Pancreas (tissue), 10 donors: ENCODE results near the gene KRT40. TPM values are rescaled to one million over a fixed set of nuclear protein-coding genes. Genes with fewer than 3 reads are reported as not detected.

Source experiments
- ATAC-seq, 4 donors: fragments of 200-7000 bp; cut with Tn5 transposase; one replicate each; pipeline versions ENCODE4 v1.8.0 to v1.9.1; 2020; ENCODE audit warnings: mild to moderate bottlenecking in 4 of 4, moderate library complexity in 4 of 4
- DNase-seq, 6 donors: peaks; one replicate each; pipeline ENCODE4 v3.0.0-alpha.2; 2020
- FAIRE-seq: peaks from 2 replicates; lab custom pipeline; 2012; peaks lifted over from hg19 to GRCh38; lab: Jason Lieb, UNC
- H3K27ac ChIP-seq, 4 donors: fragments of 200-600 bp; sonication (generic); 1 replicate in 3 of 4; 2 replicates in 1 of 4; pipeline versions ENCODE4 v1.5.0 to v1.8.0; 2020
- H3K27me3 ChIP-seq, 4 donors: fragments of 200-600 bp; one replicate each; pipeline ENCODE4 v1.8.0; 2021
- H3K36me3 ChIP-seq, 3 donors: fragments of 200-600 bp; sonication (generic) in 1 of 3; one replicate each; pipeline versions ENCODE4 v1.5.0 to v1.8.0; 2020 to 2021
- H3K4me1 ChIP-seq, 3 donors: fragments of 200-600 bp; one replicate each; pipeline ENCODE4 v1.8.0; 2021
- H3K4me3 ChIP-seq, 4 donors: fragments of 200-600 bp; sonication (generic) in 2 of 4; one replicate each; pipeline versions ENCODE4 v1.5.0 to v1.8.0; 2020 to 2021
- H3K9me3 ChIP-seq, 4 donors: fragments of 200-600 bp; one replicate each; pipeline ENCODE4 v1.8.0; 2021
- CTCF ChIP-seq, 4 donors: fragments of 200-600 bp; sonication (generic) in 3 of 4; IDR thresholded peaks; one replicate each; pipeline versions ENCODE4 v1.5.0 to v1.8.0; 2021; ENCODE audit warnings: antibody characterized with exemption in 4 of 4
- WGBS, 2 donors: extraction: QIAGEN DNeasy Blood & Tissue Kit; methylation state at CpG; one replicate each; pipeline ENCODE4 v1.1.7; 2013; 5-methylcytosine and 5-hydroxymethylcytosine counted together
- intact Hi-C, 3 donors: fragments of 100-400 bp; cut with DNase I; formaldehyde crosslinking; loops; one replicate each; pipeline versions ENCODE4 v1.11.1 to v1.14.2; 2022
- polyA plus RNA-seq, 2 donors: library from polyadenylated mRNA; stranded (reverse); fragments of 200-250 nt; gene quantifications; one replicate each; pipeline ENCODE4 v1.2.3, GENCODE V29; 2013
- total RNA-seq, 6 donors: library from RNA; stranded (reverse); fragmentation: NEBNext Ultra II Directional in 4 of 6; extraction: Animal tissue kit (Norgen Biotek cat#: 25700) in 4 of 6; gene quantifications; one replicate each; pipeline versions ENCODE4 v1.2.1 to v1.2.4, GENCODE V29; 2021 to 2023
- donor health status: healthy with polysubstance abuse.
- donor health status: DM: no; HTN: no; CAD: no; lungs with moderate emphysema.
- donor health status: DM: no; HTN: no; CAD: no.
- donor health status: control.
- donor health status: control.
- donor health status: Bipolar disorder and iron deficiency.
- donor health status: DM: yes; HTN: yes; CAD: no.
- donor health status: DM: no; HTN: no; CAD: no.
- donor health status: DM: no; HTN: no; CAD: no.
- donor health status: DM: yes; HTN: yes; CAD: no.

Gene KRT40
- total and polyA plus RNA-seq, 8 donors = 0.09 to 1.0 (median 0.24) TPM; not detected in 3

- H3K9me3 ChIP-seq = no peaks in the 10 kb centered on the region
- intact Hi-C loops = no loop called here
- no peak for FAIRE-seq
- no peak for ATAC-seq
- no peak overlapping the region for H3K4me3 ChIP-seq
- no peak overlapping the region for H3K27ac ChIP-seq
- no peak for DNase-seq
- H3K36me3 ChIP-seq = no peaks in the 10 kb centered on the region
- WGBS, 2 donors = 29 to 37% methylated on average over 1 of the region's 1 CpG
- no peaks in the 10 kb centered on the region for H3K4me1 ChIP-seq
- no peaks in the 10 kb centered on the region for H3K27me3 ChIP-seq
- no peak for TF ChIP-seq CTCF (IDR thresholded peaks at IDR 0.05)
Observed at GRCh38 chr17:41013606-41014005, 29.5 kb upstream of the KRT40 start.

- H3K4me1 ChIP-seq = no peaks in the 10 kb centered on the region
- no peak overlapping the region for H3K27ac ChIP-seq
- intact Hi-C loops = no loop called here
- no peak for FAIRE-seq
- 70 to 84% methylated on average over 3 of the region's 3 CpGs for WGBS, 2 donors
- no peak for ATAC-seq
- H3K27me3 ChIP-seq = no peaks in the 10 kb centered on the region
- H3K9me3 ChIP-seq = no peaks in the 10 kb centered on the region
- no peaks in the 10 kb centered on the region for H3K36me3 ChIP-seq
- DNase-seq = no peak
- no peak for TF ChIP-seq CTCF (IDR thresholded peaks at IDR 0.05)
- no peak overlapping the region for H3K4me3 ChIP-seq
Observed at GRCh38 chr17:41013181-41013580, 29.1 kb upstream of the KRT40 start.

- TF ChIP-seq CTCF (IDR thresholded peaks at IDR 0.05) = no peak
- intact Hi-C loops = no loop called here
- 64 to 73% methylated on average over 6 of the region's 6 CpGs for WGBS, 2 donors
- no peak for ATAC-seq
- Histone ChIP-seq H3K27me3 (no peaks in the 10 kb centered on the region), H3K9me3 (no peaks in the 10 kb centered on the region), H3K4me3 (no peak overlapping the region), H3K4me1 (no peaks in the 10 kb centered on the region), H3K36me3 (no peaks in the 10 kb centered on the region), H3K27ac (no peak overlapping the region)
- no peak for FAIRE-seq
- DNase-seq = no peak
Observed at GRCh38 chr17:41012326-41013120, 28.4 kb upstream of the KRT40 start.

GRCh38 chr17:41010441-41010840 is 26.3 kb upstream of the KRT40 start:
- FAIRE-seq = no peak

More at GRCh38 chr17:41010441-41010840, 26.3 kb upstream of the KRT40 start:
- H3K27ac ChIP-seq = no peak overlapping the region
- intact Hi-C loops = no loop called here
- no peaks in the 10 kb centered on the region for H3K36me3 ChIP-seq
- no peak overlapping the region for H3K4me3 ChIP-seq
- no peak for TF ChIP-seq CTCF (IDR thresholded peaks at IDR 0.05)
- DNase-seq (no peak), ATAC-seq (no peak)
- H3K27me3 ChIP-seq = no peaks in the 10 kb centered on the region
- H3K4me1 ChIP-seq = no peaks in the 10 kb centered on the region
- no peaks in the 10 kb centered on the region for H3K9me3 ChIP-seq
